Transverse colon (tissue), 4 donors: ENCODE measurements around the gene XKR3.

ENCODE experiments used
- POLR2A ChIP-seq: fragments of 450-650 bp; IDR thresholded peaks from one replicate; pipeline ENCODE4 v1.6.1; 2016; ENCODE audit warnings: antibody characterized with exemption, mild to moderate bottlenecking, moderate library complexity
- POLR2AphosphoS5 ChIP-seq, 3 donors: sonication (generic); formaldehyde crosslinking; IDR thresholded peaks; one replicate each; pipeline ENCODE4 v1.6.1; 2016; ENCODE audit warnings: antibody characterized with exemption in 3 of 3
- TF ChIP-seq, protein P1 (sequence below), 5 experiments: fragments of 200-600 bp in 3 of 5; fragments of 450-650 bp in 2 of 5; sonication (generic) in 3 of 5; IDR thresholded peaks; 1 replicate in 2 of 5; 2 replicates in 3 of 5; pipeline ENCODE4 v1.5.1; 2016 to 2017; ENCODE audit warnings: antibody characterized with exemption in 5 of 5, inconsistent platforms in 3 of 5, mild to moderate bottlenecking in 2 of 5, moderate library complexity in 1 of 5

DNA sequence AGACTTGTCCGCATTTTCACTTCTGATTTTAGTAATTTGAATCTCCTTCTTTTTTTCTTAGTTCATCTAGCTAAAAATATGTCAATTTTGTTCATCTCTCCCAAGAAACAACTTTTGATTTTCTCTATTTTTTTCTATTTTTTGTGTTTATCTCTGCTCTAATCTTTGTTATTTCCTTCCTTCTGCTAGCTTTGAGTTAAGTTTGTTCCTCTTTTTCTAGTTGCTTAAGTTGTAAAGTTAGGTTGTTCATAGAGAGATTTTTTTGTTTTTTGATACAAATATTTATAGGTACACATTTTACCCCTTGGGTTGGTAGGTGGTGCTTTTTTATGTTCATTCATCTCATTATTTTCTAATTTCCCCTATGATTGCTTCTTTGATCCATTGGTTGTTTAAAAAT is 22.1 kb upstream of the XKR3 start:
- TF ChIP-seq POLR2AphosphoS5 (IDR thresholded peaks at IDR 0.05) (no peak), POLR2A (no peak)
- TF ChIP-seq, protein P1, sequence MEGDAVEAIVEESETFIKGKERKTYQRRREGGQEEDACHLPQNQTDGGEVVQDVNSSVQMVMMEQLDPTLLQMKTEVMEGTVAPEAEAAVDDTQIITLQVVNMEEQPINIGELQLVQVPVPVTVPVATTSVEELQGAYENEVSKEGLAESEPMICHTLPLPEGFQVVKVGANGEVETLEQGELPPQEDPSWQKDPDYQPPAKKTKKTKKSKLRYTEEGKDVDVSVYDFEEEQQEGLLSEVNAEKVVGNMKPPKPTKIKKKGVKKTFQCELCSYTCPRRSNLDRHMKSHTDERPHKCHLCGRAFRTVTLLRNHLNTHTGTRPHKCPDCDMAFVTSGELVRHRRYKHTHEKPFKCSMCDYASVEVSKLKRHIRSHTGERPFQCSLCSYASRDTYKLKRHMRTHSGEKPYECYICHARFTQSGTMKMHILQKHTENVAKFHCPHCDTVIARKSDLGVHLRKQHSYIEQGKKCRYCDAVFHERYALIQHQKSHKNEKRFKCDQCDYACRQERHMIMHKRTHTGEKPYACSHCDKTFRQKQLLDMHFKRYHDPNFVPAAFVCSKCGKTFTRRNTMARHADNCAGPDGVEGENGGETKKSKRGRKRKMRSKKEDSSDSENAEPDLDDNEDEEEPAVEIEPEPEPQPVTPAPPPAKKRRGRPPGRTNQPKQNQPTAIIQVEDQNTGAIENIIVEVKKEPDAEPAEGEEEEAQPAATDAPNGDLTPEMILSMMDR (IDR thresholded peaks at IDR 0.05): no peak
